ENCODE data around the gene AGPAT3. TPM values are rescaled to one million over a fixed set of nuclear protein-coding genes. Genes with fewer than 3 reads are reported as not detected.
"Not testable (repeated sequence)": the region's sequence is repeated elsewhere in the genome, so short reads cannot be mapped to it uniquely, and the experiment has no call there.

AGPAT3 gene
- total RNA-seq, 2 experiments from 2014 or later: 80.3 to 93.1 TPM

DNA sequence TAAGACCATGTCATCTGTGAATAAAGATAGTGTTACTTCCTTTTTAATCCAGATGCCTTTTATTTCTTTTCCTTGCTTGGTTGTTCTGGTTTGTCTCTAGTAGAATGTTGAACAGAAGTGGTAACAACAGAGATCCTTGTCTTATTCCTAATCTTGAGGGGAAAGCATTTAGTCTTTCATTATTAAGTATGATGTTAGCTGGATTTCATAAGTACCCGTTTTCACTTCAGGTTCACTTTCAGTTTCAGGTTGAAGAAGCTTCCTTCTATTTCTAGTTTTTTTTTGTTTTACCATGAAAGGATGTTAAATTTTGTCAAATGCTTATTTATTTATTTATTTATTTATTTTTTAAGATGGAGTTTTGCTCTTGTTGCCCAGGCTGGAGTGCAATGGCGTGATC is 22.3 kb upstream of the AGPAT3 start:
- H3K4me1 Mint-ChIP-seq: peaks cover 11% of the 10 kb centered on the region
- CTCF ChIA-PET: interaction anchor here (0.6 to 1.0 kb wide), 2 partner anchors 133 to 1226 kb away, joined by 3 to 4 read pairs; no protein-coding TSS in a partner anchor

DNA sequence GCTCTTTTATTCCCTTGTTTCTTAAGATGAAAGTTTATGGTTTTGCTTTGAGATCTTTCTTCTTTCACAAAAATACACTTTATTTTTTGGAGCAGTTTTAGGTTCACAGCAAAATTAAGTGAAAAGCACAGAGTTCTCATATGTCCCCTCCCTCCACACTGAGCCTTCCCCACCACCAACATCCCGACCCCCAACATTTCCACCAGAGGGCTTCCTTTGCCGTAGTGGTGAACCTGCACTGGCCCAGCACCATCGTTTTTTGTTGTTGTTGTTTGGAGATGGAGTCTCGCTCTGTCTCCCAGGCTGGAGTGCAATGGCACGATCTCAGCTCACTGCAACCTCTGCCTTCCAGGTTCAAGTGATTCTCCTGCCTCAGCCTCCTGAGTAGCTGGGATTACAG is 20.1 kb upstream of the AGPAT3 start:
- H3K36me3 Mint-ChIP-seq (ENCODE audit: low read depth); H3K27me3 Mint-ChIP-seq; DNase-seq; POLR2A ChIA-PET; H3K4me3 Mint-ChIP-seq; H3K27ac Mint-ChIP-seq; CTCF ChIA-PET; H3K9me3 Mint-ChIP-seq: not testable (repeated sequence)
- H3K4me1 Mint-ChIP-seq: peaks cover 13% of the 10 kb centered on the region

More for the DNA sequence above, 22.3 kb upstream of the AGPAT3 start:
- Mint-ChIP-seq H3K4me3 (peak overlapping the region; percentile 51), H3K9me3 (peaks cover 4% of the 10 kb centered on the region), H3K36me3 (ENCODE audit: low read depth) (peaks cover 3% of the 10 kb centered on the region), H3K27ac (peak overlapping the region; percentile 90), H3K27me3 (peaks cover 15% of the 10 kb centered on the region)
- no peak for DNase-seq
- POLR2A ChIA-PET: interaction anchor here (0.6 to 0.7 kb wide), 2 partner anchors 171 to 209 kb away, joined by 4 to 5 read pairs; no protein-coding TSS in a partner anchor

GRCh38 chr21:43845386-43845785 is 19.6 kb upstream of the AGPAT3 start:
- POLR2A ChIA-PET: no interaction called here

GRCh38 chr21:43846430-43846829 is 18.6 kb upstream of the AGPAT3 start:
- CTCF ChIA-PET: interaction anchor here (0.6 kb wide), 1 partner anchor 1297 kb away, joined by 3 read pairs; no protein-coding TSS in a partner anchor
- H3K27me3 Mint-ChIP-seq: no peaks in the 10 kb centered on the region
- no peak overlapping the region for H3K27ac Mint-ChIP-seq
- H3K9me3 Mint-ChIP-seq: peaks cover 20% of the 10 kb centered on the region
- POLR2A ChIA-PET: no interaction called here
- no peak for DNase-seq
- H3K4me1 Mint-ChIP-seq: peaks cover 15% of the 10 kb centered on the region
- no peak overlapping the region for H3K4me3 Mint-ChIP-seq
- peaks cover 9% of the 10 kb centered on the region for H3K36me3 Mint-ChIP-seq (ENCODE audit: low read depth)

More at GRCh38 chr21:43845386-43845785, 19.6 kb upstream of the AGPAT3 start:
- Mint-ChIP-seq H3K4me1 (peaks cover 13% of the 10 kb centered on the region), H3K27ac (no peak overlapping the region), H3K4me3 (no peak overlapping the region), H3K9me3 (peaks cover 9% of the 10 kb centered on the region), H3K27me3 (no peaks in the 10 kb centered on the region), H3K36me3 (ENCODE audit: low read depth) (peaks cover 6% of the 10 kb centered on the region)
- CTCF ChIA-PET: interaction anchor here (0.7 kb wide), 1 partner anchor 56 kb away, joined by 4 read pairs; the partner anchor contains the start of gene RRP1
- DNase-seq: no peak

GRCh38 chr21:43847301-43847700 is 17.7 kb upstream of the AGPAT3 start:
- Mint-ChIP-seq H3K4me3 (no peak overlapping the region), H3K27ac (no peak overlapping the region), H3K36me3 (ENCODE audit: low read depth) (peaks cover 9% of the 10 kb centered on the region), H3K4me1 (peaks cover 15% of the 10 kb centered on the region), H3K27me3 (no peaks in the 10 kb centered on the region), H3K9me3 (peaks cover 20% of the 10 kb centered on the region)
- CTCF ChIA-PET: no interaction called here
- no peak for DNase-seq
- POLR2A ChIA-PET: no interaction called here

DNA sequence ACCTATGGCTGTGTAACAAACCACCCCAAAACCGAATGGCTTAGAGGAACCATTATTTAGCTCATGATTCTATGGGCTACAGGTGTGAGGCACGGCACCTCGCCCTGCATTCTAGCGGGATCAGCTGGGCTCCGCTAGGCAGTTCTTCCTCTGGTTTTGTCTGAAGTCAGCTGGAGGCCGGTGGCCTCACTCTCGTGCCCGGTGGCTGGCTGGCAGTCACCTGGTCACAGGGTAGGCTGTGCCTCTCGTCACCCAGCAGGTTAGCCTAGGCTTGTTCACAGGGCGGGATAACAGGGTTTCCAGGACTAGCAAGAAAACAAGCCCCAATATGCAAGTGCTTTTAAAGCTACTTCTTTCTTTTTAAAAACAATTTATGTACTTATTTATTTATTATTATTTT is 16.3 kb upstream of the AGPAT3 start:
- Mint-ChIP-seq H3K4me1 (peaks cover 15% of the 10 kb centered on the region), H3K27me3 (no peaks in the 10 kb centered on the region), H3K9me3 (peaks cover 20% of the 10 kb centered on the region), H3K4me3 (no peak overlapping the region), H3K27ac (no peak overlapping the region), H3K36me3 (ENCODE audit: low read depth) (peaks cover 11% of the 10 kb centered on the region)
- DNase-seq: no peak
- CTCF ChIA-PET: no interaction called here
- POLR2A ChIA-PET: no interaction called here

DNA sequence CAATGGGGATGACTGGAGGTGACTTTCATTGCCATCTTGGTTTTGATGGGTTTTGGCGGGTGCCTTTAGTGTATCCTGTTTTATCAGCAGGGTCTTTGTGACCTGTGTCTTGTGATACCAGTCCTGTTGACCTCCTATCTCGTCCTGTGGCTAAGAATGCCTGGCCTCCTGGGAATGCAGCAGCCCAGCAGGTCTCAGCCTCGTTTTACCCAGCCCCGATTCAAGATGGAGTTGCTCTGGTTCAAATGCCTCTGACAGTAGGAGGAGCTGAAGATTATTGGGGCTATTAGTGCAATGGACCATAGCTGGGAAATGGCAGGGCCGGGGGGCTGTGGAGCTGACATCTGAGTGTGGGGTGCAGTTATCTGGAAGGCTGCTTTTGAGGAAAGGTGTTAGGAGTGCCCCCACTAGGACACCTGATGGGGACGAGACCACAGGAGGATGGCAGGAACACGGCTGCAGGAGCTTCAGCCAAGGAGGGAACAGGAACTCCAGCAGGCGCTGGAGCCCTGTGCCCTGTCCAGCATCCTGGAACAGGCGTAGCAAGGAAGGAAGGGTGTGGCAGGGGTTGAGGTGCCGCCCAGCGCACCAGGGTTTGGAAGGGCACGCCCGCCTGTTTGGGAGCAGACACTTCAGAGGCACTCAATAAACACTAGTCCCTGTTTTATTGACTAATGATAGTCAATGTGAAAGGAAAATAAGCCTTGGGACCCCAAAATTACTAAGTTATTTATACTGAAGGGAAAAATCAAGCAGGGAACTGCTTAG is 15.3 kb upstream of the AGPAT3 start:
- POLR2A ChIA-PET: no interaction called here
- CTCF ChIA-PET: no interaction called here
- no peak overlapping the region for H3K4me3 Mint-ChIP-seq
- peaks cover 22% of the 10 kb centered on the region for H3K4me1 Mint-ChIP-seq
- H3K27me3 Mint-ChIP-seq: no peaks in the 10 kb centered on the region
- H3K27ac Mint-ChIP-seq: no peak overlapping the region
- H3K36me3 Mint-ChIP-seq (ENCODE audit: low read depth): peaks cover 10% of the 10 kb centered on the region
- peaks cover 17% of the 10 kb centered on the region for H3K9me3 Mint-ChIP-seq
- no peak for DNase-seq

GRCh38 chr21:43850728-43851295 is 14.2 kb upstream of the AGPAT3 start:
- peaks cover 32% of the 10 kb centered on the region for H3K4me1 Mint-ChIP-seq
- no peak overlapping the region for H3K4me3 Mint-ChIP-seq
- ChIA-PET POLR2A (no interaction called here), CTCF (interaction anchor here (1.0 to 2.2 kb wide), 2 partner anchors 9 to 11 kb away, joined by 4 to 5 read pairs; no protein-coding TSS in a partner anchor)
- H3K36me3 Mint-ChIP-seq (ENCODE audit: low read depth): peaks cover 9% of the 10 kb centered on the region
- no peak overlapping the region for H3K27ac Mint-ChIP-seq
- peaks cover 16% of the 10 kb centered on the region for H3K9me3 Mint-ChIP-seq
- no peaks in the 10 kb centered on the region for H3K27me3 Mint-ChIP-seq
- DNase-seq: no peak

- H3K27me3 Mint-ChIP-seq: no peaks in the 10 kb centered on the region
- H3K9me3 Mint-ChIP-seq: peaks cover 16% of the 10 kb centered on the region
- H3K4me3 Mint-ChIP-seq: no peak overlapping the region
- peak overlapping the region; percentile 19 for H3K27ac Mint-ChIP-seq
- peaks cover 9% of the 10 kb centered on the region for H3K36me3 Mint-ChIP-seq (ENCODE audit: low read depth)
- ChIA-PET CTCF (interaction anchor here (1.0 to 2.2 kb wide), 2 partner anchors 10 to 21 kb away, joined by 3 to 5 read pairs; no protein-coding TSS in a partner anchor), POLR2A (no interaction called here)
- no peak for DNase-seq
- peaks cover 37% of the 10 kb centered on the region for H3K4me1 Mint-ChIP-seq
These were observed 13.4 kb upstream of the AGPAT3 start for GRCh38 chr21:43851593-43851992.

GRCh38 chr21:43853851-43854772 is 10.9 kb upstream of the AGPAT3 start:
- CTCF ChIA-PET: interaction anchor here (0.9 kb wide), 1 partner anchor 33 kb away, joined by 3 read pairs; no protein-coding TSS in a partner anchor
- POLR2A ChIA-PET: no interaction called here
- Mint-ChIP-seq H3K27me3 (no peaks in the 10 kb centered on the region), H3K36me3 (ENCODE audit: low read depth) (peaks cover 9% of the 10 kb centered on the region), H3K4me1 (peaks cover 43% of the 10 kb centered on the region), H3K9me3 (peaks cover 16% of the 10 kb centered on the region), H3K27ac (peak overlapping the region; percentile 94), H3K4me3 (peak overlapping the region; percentile 19)
- DNase-seq: no peak

GRCh38 chr21:43854773-43855633 is 10.0 kb upstream of the AGPAT3 start:
- Mint-ChIP-seq H3K4me3 (peak overlapping the region; percentile 51), H3K27ac (peak overlapping the region; percentile 94), H3K9me3 (peaks cover 11% of the 10 kb centered on the region), H3K4me1 (peaks cover 41% of the 10 kb centered on the region), H3K36me3 (ENCODE audit: low read depth) (peaks cover 9% of the 10 kb centered on the region), H3K27me3 (no peaks in the 10 kb centered on the region)
- CTCF ChIA-PET: interaction anchor here (0.6 to 0.9 kb wide), 3 partner anchors 16 to 89 kb away, joined by 3 to 4 read pairs (median 3); no protein-coding TSS in a partner anchor
- POLR2A ChIA-PET: no interaction called here
- DNase-seq: peak; percentile 80

DNA sequence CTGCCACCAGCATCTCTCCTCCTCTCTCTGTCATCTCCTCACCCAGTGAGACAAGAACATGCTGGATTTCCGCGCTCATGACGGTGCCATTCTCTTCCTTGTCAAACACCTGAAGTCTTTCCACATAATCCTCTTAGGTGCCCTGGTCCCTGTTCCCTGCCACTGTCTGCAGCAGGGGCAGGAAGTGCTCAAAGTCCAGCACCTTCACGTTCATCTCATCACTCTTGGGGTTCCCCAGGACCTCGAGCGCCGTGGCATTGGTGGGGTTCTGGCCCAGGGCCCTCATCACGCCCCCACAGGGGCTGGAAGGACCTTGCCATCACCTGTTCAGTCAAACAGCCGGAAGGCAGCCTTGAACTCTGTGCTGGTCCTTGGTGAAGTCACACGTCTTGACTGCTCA is 9.1 kb upstream of the AGPAT3 start:
- H3K27ac Mint-ChIP-seq: peak overlapping the region; percentile 94
- DNase-seq: no peak
- H3K4me3 Mint-ChIP-seq: no peak overlapping the region
- ChIA-PET CTCF (interaction anchor here (0.7 kb wide), 1 partner anchor 15 kb away, joined by 4 read pairs; no protein-coding TSS in a partner anchor), POLR2A (no interaction called here)
- peaks cover 4% of the 10 kb centered on the region for H3K36me3 Mint-ChIP-seq (ENCODE audit: low read depth)
- H3K9me3 Mint-ChIP-seq: peaks cover 5% of the 10 kb centered on the region
- H3K4me1 Mint-ChIP-seq: peaks cover 38% of the 10 kb centered on the region
- no peaks in the 10 kb centered on the region for H3K27me3 Mint-ChIP-seq
